ENCODE results near the gene SMIM5. TPM values are rescaled to one million over a fixed set of nuclear protein-coding genes. Genes with fewer than 3 reads are reported as not detected.

Gene SMIM5
- total RNA-seq, 4 donors from 2014 or later, result 7.1 to 11.9 (median 9.5) TPM

- DNase-seq (ENCODE audit: low spot score in 2 of 2), result no peak
- intact Hi-C loops (cut with DNase I; ENCODE audit: low total_unique reads), result loop anchor here (5.0 kb wide), 1 partner anchor 50 kb away; no protein-coding TSS in a partner anchor
- TF ChIP-seq CTCF (IDR thresholded peaks at IDR 0.05), result no peak
- TF ChIP-seq POLR2A (IDR thresholded peaks at IDR 0.05), result no peak
- WGBS, 2 donors, result 89% methylated on average over 4 to 12 of the region's 12 CpGs
- no peak overlapping the region for H3K4me3 ChIP-seq (ENCODE audit: low read depth, poor library complexity, severe bottlenecking)
These were observed 30.6 kb upstream of the SMIM5 start for GRCh38 chr17:75602644-75603043.

GRCh38 chr17:75603123-75603522 is 30.1 kb upstream of the SMIM5 start:
- WGBS, 2 donors, result 73 to 89% methylated on average over 9 of the region's 9 CpGs
- TF ChIP-seq CTCF (IDR thresholded peaks at IDR 0.05) (no peak), POLR2A (IDR thresholded peaks at IDR 0.05) (no peak)
- DNase-seq (ENCODE audit: low spot score in 2 of 2), result no peak
- no peak overlapping the region for H3K4me3 ChIP-seq (ENCODE audit: low read depth, poor library complexity, severe bottlenecking)
- intact Hi-C loops (cut with DNase I; ENCODE audit: low total_unique reads), result loop anchor here (5.0 kb wide), 1 partner anchor 49 kb away; no protein-coding TSS in a partner anchor

- peak in 1 of 2 donors; percentile 68 for DNase-seq (ENCODE audit: low spot score in 2 of 2)
- 42 to 46% methylated on average over 12 of the region's 12 CpGs for WGBS, 2 donors
- intact Hi-C loops (cut with DNase I; ENCODE audit: low total_unique reads), result loop anchor here (5.0 kb wide), 1 partner anchor 48 kb away; no protein-coding TSS in a partner anchor
These were observed 29.1 kb upstream of the SMIM5 start for GRCh38 chr17:75604034-75604695.

DNA sequence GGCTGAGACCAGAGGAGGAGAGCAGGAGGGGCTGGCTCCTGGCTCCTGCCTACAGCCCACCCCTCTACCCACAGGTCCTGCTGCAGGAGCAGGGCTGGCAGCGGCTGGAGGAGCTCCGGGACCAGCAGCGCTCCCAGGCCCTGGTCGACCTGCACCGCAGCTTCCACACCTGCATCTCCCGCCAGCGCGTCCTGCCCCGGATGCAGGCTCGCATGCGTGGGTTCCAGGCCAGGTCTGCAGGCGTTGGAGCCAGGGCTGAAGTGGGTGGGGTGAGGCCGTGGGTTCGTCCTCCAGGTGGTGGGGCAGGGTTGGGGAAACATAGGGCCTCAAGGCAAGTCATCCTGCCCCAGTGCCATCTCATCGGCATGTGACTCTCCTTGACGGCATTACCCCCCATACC is 27.4 kb upstream of the SMIM5 start:
- WGBS, 2 donors, result 69 to 70% methylated on average over 12 of the region's 16 CpGs
- intact Hi-C loops (cut with DNase I; ENCODE audit: low total_unique reads), result no loop called here
- no peak for TF ChIP-seq CTCF (IDR thresholded peaks at IDR 0.05)
- TF ChIP-seq POLR2A (IDR thresholded peaks at IDR 0.05), result no peak
- H3K4me3 ChIP-seq (ENCODE audit: low read depth, poor library complexity, severe bottlenecking), result no peak overlapping the region
- DNase-seq (ENCODE audit: low spot score in 2 of 2), result no peak

More at GRCh38 chr17:75604034-75604695, 29.1 kb upstream of the SMIM5 start:
- no peak overlapping the region for H3K4me3 ChIP-seq (ENCODE audit: low read depth, poor library complexity, severe bottlenecking)
- TF ChIP-seq POLR2A (IDR thresholded peaks at IDR 0.05) (no peak), CTCF (IDR thresholded peaks at IDR 0.05) (no peak)

- DNase-seq (ENCODE audit: low spot score in 2 of 2), result no peak
- 85 to 87% methylated on average over 5 of the region's 5 CpGs for WGBS, 2 donors
- intact Hi-C loops (cut with DNase I; ENCODE audit: low total_unique reads), result no loop called here
- H3K4me3 ChIP-seq (ENCODE audit: low read depth, poor library complexity, severe bottlenecking), result no peak overlapping the region
- TF ChIP-seq POLR2A (IDR thresholded peaks at IDR 0.05) (no peak), CTCF (IDR thresholded peaks at IDR 0.05) (no peak)
These were observed 26.1 kb upstream of the SMIM5 start for GRCh38 chr17:75607086-75607485.
